Lower leg skin (tissue), 4 donors: ENCODE data around the gene NWD2. TPM values are rescaled to one million over a fixed set of nuclear protein-coding genes. Genes with fewer than 3 reads are reported as not detected.

Experiments
- DNase-seq, 2 donors: peaks; one replicate each; pipeline ENCODE4 v3.0.0-alpha.2; 2019; ENCODE audit warnings: low spot score in 2 of 2
- H3K4me3 ChIP-seq: fragments of 200-600 bp; sonication (generic); 2 replicates; pipeline ENCODE4 v1.5.1; 2017; ENCODE audit warnings: mild to moderate bottlenecking, low read depth; ENCODE audit not compliant: poor library complexity, severe bottlenecking
- POLR2A ChIP-seq, 2 donors: fragments of 450-650 bp; IDR thresholded peaks; one replicate each; pipeline ENCODE4 v1.6.1; 2016 to 2017; ENCODE audit warnings: antibody characterized with exemption in 2 of 2, mild to moderate bottlenecking in 1 of 2, moderate library complexity in 1 of 2
- WGBS, 2 donors: methylation state at CpG; one replicate each; pipeline ENCODE4 v1.1.5; 2018; 5-methylcytosine and 5-hydroxymethylcytosine counted together
- intact Hi-C: fragments of 100-400 bp; cut with DNase I; formaldehyde crosslinking; loops from one replicate; pipeline ENCODE4 v1.15.0; 2023; ENCODE audit warnings: low total_unique reads
- total RNA-seq, 4 donors: library from RNA; depleted of rRNA; stranded (reverse); fragments of >200 nt; gene quantifications; one replicate each; pipeline ENCODE4 v1.1.0, GENCODE V29; 2016
- TF ChIP-seq, protein P1 (sequence below), 3 donors: fragments of 450-650 bp; IDR thresholded peaks; one replicate each; pipeline ENCODE4 v1.5.1; 2016; ENCODE audit warnings: antibody characterized with exemption in 3 of 3, mild to moderate bottlenecking in 3 of 3, moderate library complexity in 2 of 3

The NWD2 gene
- total RNA-seq, 4 donors from 2014 or later = 0.72 to 2.8 (median 0.97) TPM

DNA sequence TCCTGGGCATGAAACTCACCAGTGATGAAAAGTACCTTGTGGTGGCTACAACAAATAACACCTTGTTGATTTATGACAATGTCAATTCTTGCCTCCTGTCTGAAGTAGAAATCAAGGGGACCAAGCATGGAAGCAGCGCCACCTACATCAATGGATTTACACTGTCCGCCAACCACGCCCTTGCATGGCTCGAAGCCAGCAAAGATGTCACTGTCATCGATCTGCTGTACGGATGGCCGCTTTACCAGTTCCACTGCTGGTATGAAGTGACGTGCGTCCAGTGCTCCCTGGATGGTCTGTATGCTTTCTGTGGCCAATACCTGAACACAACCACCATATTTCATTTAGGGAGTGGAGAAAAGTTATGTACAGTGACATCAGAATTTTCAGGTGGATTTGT is 200.5 kb downstream of the NWD2 start:
- intact Hi-C loops = no loop called here
- DNase-seq = no peak
- H3K4me3 ChIP-seq = no peak overlapping the region
- TF ChIP-seq POLR2A (IDR thresholded peaks at IDR 0.05) = no peak
- TF ChIP-seq, protein P1, sequence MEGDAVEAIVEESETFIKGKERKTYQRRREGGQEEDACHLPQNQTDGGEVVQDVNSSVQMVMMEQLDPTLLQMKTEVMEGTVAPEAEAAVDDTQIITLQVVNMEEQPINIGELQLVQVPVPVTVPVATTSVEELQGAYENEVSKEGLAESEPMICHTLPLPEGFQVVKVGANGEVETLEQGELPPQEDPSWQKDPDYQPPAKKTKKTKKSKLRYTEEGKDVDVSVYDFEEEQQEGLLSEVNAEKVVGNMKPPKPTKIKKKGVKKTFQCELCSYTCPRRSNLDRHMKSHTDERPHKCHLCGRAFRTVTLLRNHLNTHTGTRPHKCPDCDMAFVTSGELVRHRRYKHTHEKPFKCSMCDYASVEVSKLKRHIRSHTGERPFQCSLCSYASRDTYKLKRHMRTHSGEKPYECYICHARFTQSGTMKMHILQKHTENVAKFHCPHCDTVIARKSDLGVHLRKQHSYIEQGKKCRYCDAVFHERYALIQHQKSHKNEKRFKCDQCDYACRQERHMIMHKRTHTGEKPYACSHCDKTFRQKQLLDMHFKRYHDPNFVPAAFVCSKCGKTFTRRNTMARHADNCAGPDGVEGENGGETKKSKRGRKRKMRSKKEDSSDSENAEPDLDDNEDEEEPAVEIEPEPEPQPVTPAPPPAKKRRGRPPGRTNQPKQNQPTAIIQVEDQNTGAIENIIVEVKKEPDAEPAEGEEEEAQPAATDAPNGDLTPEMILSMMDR (IDR thresholded peaks at IDR 0.05) = no peak
- 90 to 97% methylated on average over 9 of the region's 9 CpGs for WGBS, 2 donors

GRCh38 chr4:37446016-37446415 is 201.5 kb downstream of the NWD2 start:
- WGBS, 2 donors = 84 to 87% methylated on average over 8 of the region's 8 CpGs
- no peak overlapping the region for H3K4me3 ChIP-seq
- intact Hi-C loops = no loop called here
- no peak for DNase-seq
- TF ChIP-seq POLR2A (IDR thresholded peaks at IDR 0.05) = no peak
- TF ChIP-seq, protein P1 (IDR thresholded peaks at IDR 0.05) = no peak

GRCh38 chr4:37447886-37448285 is 203.3 kb downstream of the NWD2 start:
- 90% methylated on average over 3 of the region's 3 CpGs for WGBS, 2 donors
- TF ChIP-seq, protein P1 (IDR thresholded peaks at IDR 0.05) = no peak
- no peak for TF ChIP-seq POLR2A (IDR thresholded peaks at IDR 0.05)
- intact Hi-C loops = no loop called here
- DNase-seq = no peak
- H3K4me3 ChIP-seq = no peak overlapping the region

DNA sequence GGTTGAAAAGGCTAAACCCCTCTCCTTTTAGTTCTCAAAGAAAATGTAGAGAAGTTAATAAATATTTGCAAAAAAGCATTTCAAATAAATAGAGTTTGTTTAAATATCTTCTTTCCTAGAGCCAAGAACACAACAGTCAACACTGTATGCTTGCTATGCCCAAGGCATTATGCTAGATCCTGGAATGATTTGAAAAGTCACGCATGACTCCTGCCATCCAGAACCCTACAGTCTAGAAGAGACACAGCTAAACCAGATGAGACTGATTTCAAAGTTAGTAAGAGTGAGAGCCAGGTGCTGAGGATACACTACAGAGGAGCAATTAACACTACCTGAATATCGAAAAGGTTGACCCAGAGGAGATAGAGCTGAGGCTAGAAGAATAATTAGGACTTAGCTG is 205.8 kb downstream of the NWD2 start:
- H3K4me3 ChIP-seq = no peak overlapping the region
- WGBS, 2 donors = 74 to 83% methylated on average over 2 of the region's 2 CpGs
- intact Hi-C loops = no loop called here
- no peak for DNase-seq
- TF ChIP-seq, protein P1 (IDR thresholded peaks at IDR 0.05) = no peak
- no peak for TF ChIP-seq POLR2A (IDR thresholded peaks at IDR 0.05)

DNA sequence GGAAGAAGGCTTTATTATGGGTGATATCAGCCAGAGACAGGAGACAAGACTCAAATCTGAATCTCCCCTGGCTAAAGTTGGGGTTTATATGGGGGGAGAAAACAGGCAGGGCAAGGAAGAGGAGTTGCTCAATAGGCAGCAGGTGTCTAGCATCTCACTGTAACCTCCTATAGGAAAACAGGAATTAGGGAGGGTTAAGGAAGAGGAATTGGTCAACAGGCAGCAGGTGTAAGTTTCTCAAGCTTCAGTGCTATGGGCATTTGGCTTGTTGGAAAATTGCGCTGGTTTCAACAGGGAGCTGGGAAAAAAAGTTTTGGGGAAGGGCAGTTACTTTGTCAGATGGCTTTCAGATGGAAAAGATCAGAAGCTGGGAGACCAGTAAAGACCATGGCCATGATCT is 206.4 kb downstream of the NWD2 start:
- no peak overlapping the region for H3K4me3 ChIP-seq
- WGBS, 2 donors = 77 to 90% methylated on average over 1 of the region's 1 CpG
- TF ChIP-seq, protein P1 (IDR thresholded peaks at IDR 0.05) = no peak
- TF ChIP-seq POLR2A (IDR thresholded peaks at IDR 0.05) = no peak
- no peak for DNase-seq
- intact Hi-C loops = no loop called here

- 71 to 84% methylated on average over 2 of the region's 2 CpGs for WGBS, 2 donors
- no peak for TF ChIP-seq POLR2A (IDR thresholded peaks at IDR 0.05)
- TF ChIP-seq, protein P1 (IDR thresholded peaks at IDR 0.05) = no peak
- intact Hi-C loops = no loop called here
- H3K4me3 ChIP-seq = no peak overlapping the region
- no peak for DNase-seq
These were observed 207.1 kb downstream of the NWD2 start for GRCh38 chr4:37451656-37452055.
